Stimulated activated CD8-positive, alpha-beta memory T cell treated with anti-CD3 and anti-CD28 coated beads, Interleukin-4, amount 100 ng/mL, for 4 hours (primary cell): ENCODE results near the gene HOXD12.

ENCODE experiments used
- DNase-seq, 2 donors: peaks; one replicate each; pipeline ENCODE4 v3.0.0-alpha.2; 2020; ENCODE audit warnings: low read depth in 2 of 2, low spot score in 1 of 2

Gene HOXD12

DNA sequence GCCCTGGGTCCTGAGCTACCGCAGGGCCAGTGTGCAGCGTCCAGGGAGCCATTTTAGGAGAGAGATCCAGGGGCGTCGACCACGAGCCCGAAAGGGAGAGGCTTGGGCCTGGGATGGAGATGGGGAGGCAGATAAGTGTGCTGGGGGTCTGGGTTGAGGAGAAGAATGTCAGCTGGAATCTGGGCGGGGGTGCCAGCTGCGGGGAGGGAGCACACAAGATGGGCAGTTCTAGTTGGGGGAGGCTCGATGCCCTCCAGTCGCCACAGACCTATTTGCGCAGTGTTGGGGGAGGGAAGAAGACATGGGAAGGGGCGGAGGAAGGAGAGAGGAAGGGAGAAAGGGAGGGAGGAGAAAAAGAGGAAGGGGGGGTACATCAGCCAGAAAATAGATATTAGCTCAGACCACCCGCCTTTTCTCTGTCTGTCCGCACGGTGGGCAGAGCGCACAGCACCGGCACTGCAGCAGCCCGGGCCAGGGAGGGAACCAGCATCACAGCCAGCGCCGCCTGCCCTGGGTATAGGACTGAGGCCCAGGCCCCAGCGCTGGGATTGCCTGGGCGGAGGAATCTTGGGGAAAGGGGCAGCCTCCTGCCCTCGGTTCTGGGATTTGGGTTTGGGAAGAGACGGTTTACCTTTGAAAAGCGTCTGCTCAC lies 5.6 kb downstream of the HOXD12 start:
- DNase-seq = no peak

DNA sequence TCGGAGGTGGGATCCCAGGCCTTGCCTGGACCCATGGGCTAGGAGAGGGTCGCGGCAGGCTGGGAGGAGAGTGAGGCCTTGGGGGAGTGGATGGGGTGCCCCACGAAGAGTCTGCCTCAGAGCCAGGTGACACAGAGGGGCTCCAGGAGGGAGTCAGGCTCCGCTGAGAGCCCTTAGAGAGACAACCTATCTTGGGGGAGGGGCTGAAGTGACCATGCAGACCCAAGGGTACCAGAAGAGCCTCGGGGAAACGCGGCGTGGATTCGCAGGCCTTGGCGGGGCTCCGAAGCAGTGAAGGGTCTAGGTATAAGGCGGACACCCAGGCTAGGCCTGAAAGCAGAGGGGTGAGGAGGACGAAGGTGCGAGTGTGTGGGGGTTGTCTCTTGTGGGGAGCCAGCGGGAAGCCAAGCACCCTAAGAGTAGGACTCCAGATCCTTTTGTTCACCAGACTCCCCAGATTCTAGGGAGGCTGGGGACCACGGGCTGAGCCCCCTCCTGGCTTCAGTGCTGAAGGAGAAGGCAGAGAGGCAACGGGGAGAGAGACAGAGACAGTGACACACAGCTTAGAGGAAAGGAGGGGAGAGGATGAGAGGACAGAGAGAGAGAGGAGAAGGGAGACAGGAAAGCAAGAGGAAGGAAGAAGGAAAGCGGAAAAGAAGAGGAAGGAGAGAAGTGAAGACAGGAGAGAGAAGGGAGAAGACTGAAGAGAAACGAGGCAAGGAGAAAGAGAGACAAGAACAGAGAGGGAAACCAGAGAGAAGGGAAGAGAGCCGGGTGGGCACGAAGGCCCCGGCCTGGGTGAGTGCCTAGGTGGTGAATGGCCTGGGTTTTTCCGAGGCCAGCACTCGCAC lies 6.4 kb downstream of the HOXD12 start:
- no peak for DNase-seq

DNA sequence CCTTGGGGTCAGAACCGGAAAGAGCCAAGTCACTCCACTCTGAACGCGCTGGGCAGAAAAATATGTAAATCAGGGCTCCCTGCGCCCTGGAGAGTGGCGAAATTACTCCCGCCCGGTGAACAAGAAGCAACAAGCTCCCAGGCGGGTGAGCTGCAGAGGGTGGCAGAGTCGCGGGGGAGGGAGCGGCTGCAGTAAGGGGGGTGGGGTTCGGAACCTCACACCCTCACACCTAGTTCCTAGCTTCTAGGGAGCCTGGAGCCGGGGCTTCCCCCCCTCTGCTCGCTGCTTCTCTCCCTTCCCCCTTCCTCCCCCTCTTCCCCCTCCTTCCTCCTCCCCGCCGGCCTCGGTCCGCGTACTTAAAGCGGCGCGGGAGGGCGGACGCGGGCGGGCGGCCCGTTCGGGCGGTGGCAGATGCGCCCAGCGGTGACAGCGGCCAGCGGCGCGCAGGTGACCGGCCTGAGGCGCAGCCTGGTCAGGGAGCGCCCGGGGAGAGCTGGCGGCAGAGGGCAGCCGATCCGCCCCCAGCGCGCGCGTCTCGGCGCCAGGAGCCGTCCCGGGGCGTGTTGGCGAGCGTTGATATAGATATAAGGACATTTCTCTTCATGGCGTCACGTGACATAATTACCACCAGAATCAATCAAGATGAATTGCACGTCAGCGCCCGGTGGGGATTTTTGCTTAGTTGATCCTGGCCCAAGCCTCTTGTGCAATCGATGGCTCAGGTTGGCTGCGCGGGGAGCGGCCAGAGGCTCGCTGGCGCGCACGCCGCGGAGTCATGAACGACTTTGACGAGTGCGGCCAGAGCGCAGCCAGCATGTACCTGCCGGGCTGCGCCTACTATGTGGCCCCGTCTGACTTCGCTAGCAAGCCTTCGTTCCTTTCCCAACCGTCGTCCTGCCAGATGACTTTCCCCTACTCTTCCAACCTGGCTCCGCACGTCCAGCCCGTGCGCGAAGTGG lies 7.3 kb downstream of the HOXD12 start, which contains the start of gene HOXD11:
Gene HOXD11, plus strand, starts transcription at position 700 of the 959 bp plus-strand sequence. Its CDS starts 76 bp downstream, at position 776.
- DNase-seq = no peak

DNA sequence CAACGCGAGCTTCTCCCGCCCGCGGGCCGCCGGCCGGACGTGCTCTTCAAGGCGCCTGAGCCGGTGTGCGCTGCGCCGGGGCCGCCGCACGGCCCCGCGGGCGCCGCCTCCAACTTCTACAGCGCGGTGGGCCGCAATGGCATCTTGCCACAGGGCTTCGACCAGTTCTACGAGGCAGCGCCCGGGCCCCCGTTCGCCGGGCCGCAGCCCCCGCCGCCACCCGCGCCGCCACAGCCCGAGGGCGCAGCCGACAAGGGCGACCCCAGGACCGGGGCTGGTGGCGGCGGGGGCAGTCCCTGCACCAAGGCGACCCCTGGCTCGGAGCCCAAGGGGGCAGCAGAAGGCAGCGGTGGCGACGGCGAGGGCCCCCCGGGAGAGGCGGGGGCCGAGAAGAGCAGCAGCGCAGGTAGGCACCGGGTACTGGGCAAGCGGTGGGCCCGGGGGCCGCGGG lies 8.2 kb downstream of the HOXD12 start:
- no peak for DNase-seq

DNA sequence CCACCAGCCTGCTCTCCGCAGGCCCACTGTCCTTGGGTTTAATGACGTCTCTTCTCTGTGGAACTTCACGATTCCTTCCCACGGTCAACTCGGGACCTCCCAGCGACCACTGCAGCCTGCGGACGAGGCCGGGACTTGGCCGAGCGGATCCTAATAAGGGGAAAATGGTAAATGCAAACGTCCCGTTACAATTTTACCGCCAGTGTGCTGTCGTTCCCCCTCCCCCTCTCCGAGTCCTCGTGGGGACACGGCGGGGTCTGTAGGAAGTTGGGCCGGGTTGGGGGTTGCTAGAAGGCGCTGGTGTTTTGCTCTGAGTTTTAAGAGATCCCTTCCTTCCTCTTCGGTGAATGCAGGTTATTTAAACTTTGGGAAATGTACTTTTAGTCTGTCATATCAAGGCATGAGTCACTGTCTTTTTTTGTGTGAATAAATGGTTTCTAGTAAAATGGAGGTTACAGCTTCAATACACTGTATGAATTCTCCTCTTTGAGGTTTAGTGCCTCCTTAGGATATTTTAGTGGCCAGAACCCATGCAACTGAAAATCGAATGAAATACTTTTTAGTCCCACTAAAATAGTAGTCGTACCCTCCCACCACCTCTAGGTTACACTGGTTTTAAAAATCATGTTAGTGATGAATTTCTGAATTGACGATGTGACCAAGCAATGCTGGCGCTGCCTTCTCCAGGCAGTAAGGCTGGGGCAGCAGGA lies 9.8 kb downstream of the HOXD12 start:
- DNase-seq = no peak

DNA sequence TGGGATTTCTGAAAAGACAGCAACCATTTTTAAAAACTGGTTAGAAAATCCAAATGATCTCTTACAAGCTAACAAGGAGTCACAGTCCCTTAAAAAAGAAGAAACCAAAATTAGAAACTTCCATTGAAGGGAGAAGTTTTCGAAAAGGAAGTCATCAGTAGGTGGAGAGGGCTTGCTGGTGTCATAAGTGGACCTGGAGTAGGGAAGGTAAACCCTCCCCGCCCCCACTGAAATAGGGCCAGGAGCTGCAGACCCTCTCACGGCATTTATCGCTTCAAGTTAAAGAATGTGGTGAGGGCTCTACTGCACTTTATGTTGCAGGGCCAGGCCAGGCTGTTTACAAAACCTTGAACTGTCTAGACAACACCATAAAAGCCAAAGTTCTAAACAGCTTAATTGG lies 10.4 kb downstream of the HOXD12 start:
- no peak for DNase-seq

DNA sequence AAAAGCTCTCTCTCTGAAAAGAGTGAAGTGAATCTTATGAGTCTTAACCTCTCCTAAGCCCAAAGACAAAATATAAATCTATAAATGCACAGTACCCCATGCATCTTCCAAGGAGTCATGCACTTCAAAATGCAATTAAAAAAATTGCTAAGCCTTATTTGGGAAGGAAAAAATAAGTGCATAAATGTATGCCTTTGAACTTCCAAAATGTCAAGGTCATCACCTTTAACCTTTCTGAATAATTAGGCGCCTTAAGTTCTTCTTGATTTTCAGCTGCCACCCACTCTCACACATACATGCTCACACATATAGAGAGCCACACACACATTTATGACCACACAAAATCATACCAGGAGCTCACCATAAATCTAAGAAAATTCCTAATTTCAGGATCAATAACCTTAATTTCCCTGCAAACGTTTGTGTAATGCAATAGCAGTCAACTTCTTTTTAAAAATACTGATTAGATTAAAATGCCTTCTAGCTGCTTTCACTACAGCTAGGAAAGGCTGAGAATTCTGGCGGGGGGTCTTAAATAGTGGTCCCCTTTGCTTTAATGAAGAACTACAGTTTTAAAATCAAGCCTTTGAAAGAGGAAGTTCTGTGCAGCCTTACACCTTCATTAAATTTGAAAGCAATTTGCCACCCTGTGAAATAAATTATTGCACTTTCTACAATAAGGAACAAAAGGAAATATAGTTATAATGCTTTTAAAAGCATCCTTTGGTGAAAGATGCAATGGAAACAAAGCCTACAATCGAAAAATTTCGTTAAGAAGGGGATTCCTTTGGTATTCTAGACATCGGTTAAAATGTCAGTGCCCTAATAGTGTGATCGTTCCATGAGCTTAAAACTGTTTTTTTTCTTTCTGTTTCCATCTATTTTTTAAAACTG lies 11.1 kb downstream of the HOXD12 start:
- DNase-seq = no peak

DNA sequence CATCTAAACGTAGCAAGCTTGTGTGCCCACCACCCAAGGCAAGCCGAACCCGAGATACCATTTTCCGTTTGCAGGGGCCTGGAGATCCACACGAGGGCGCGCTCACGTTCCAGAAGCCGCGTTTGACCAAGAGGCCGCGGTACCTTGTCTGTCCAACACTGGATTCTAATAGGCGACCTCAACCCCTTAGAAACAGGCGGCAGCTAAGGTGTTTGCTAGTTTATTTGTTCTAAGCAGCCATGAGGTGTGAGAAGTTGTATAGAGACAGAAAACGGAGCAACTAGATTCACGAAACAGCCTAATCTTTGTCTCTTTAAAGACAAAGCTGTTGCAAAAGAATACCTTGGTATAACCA lies 11.7 kb downstream of the HOXD12 start:
- no peak for DNase-seq

DNA sequence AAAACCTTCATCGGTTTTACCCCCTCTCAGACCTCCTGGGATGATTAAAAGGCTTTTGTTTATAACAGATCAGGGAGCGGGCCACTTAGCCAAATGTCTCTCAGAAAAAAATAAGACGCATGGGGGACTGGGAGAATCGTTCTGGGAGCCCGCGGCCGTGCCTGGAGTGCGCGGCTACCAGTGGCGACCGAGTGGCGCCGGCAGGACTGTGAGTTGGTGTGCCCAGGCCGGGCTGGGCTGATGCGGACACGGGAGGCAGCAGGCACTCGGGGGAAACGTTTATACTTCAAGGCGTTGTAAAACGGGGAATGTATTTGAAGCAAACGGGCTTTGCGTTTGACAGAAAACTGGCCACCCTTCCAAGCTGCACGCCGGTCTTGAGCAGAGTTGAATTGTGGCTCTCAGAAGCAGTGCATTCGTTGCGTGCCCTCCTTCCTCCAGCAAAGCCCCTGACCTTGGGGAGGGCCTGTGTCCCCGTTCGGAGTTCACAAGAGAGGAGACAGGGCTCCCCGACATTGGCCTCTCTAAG lies 12.3 kb downstream of the HOXD12 start:
- no peak for DNase-seq

DNA sequence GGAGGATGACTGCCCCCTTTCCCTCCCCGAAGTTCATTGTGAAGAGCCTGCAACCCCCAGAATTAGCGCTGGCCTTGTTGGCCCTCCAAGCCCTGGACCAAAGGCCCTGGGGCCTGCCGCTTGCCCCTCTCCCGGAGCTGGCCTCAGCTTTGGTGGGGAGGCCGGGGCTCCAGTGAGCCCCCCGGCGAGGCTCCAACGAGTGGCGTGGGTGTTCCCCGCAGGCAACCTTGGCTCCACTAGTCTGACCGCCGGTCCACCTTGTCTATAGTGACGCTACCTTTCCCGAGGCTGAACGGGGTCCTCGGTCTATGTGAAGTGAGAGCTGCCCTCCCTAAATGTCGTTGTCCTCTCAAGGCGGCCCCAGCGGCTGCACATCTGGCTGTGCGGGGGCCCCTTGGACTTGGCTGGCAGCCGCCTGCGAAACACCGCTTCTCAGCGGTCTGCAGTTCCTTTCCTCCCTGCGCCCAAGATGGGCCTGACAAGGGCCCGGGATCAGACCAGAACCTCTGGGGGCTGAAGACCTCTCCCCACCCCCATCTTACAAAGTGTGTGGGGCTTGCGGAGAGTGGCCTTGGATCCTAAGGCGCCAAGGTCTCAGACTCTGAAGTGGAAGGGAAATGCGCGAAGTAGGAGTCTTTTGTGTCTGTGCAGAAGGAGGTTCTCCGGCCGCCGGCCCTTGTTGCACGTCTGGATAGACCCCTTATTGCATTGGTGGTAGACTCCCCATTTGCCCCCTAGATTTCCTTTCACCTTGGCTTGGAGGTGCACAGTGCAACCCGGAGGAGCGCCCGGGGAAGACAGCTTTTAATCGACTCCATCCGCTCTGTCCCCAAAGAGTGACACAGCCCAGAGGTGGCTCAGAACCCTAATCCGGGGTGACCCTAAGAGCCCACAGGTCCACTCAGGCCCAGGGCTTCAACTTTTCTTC lies 13.0 kb downstream of the HOXD12 start:
- no peak for DNase-seq

DNA sequence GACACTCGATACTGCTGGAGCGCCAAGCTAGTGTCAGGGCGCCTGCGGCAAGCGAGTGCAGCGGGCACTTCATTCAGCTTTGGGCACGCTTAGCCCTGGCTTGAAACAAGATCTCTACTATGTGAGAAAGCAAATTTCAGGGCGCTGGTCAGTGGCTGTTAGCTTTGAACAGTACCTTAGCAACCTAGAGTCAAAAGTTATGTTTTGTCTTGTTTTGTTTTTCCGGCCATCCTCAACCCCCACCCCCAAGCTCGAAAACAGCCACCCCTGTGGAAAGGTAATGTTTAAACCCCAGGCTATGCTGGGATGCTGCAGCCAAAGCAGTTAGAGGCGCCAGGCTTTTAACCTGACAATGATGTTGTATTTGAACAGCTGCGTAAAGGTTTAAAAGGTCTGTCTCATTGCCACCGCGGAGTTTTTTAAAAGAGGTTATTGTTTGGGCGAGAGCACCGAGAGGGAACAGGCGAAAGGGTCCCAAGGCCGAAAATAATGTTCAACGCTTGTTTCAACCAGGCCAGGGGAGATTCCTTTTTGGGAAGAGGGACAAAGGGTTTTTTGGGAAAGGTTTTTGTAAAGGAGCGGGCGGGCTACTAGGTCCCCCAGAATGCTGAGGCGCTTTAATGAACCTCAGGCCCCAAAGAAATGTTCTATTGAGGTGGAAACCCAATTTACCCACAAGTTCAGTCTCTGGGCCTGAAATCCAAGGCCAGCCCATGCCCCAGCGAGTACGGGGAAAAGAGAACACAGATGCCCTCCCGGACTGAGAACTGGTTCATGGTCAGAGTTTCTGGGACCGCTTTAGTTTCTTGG lies 14.7 kb downstream of the HOXD12 start:
- no peak for DNase-seq

DNA sequence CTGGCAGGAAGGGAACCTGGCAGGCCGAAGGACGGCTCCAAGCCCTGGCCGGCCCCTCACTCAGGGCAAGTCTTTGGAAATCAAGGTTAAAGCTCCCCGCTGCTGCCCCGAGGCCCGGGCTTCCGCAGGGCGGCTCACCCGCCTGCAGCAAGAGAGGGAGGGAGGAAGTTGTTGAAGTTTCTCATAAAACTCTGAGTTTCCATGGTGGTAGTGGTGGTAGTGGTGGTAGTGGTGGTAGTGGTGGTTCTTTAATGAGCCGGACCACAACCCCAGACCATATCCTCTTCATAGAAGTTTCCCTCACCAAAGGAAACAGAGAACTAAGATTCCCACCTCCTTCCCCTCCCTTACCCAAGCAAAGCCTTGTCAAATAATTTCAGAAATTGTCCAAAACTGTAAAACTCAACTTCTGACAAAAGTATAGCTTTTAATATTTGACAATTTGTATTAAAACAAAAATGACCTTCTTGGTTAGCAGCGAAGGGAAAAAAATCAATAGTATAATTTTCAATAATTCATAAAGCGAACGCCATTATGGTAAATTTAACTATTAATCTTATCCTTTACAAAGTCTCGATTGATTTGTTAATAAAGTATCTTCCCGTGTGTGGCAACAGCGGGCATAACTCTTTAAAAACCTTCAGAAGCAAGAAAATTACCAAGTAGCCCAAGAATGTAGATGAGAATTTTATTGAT lies 15.5 kb downstream of the HOXD12 start:
- no peak for DNase-seq

DNA sequence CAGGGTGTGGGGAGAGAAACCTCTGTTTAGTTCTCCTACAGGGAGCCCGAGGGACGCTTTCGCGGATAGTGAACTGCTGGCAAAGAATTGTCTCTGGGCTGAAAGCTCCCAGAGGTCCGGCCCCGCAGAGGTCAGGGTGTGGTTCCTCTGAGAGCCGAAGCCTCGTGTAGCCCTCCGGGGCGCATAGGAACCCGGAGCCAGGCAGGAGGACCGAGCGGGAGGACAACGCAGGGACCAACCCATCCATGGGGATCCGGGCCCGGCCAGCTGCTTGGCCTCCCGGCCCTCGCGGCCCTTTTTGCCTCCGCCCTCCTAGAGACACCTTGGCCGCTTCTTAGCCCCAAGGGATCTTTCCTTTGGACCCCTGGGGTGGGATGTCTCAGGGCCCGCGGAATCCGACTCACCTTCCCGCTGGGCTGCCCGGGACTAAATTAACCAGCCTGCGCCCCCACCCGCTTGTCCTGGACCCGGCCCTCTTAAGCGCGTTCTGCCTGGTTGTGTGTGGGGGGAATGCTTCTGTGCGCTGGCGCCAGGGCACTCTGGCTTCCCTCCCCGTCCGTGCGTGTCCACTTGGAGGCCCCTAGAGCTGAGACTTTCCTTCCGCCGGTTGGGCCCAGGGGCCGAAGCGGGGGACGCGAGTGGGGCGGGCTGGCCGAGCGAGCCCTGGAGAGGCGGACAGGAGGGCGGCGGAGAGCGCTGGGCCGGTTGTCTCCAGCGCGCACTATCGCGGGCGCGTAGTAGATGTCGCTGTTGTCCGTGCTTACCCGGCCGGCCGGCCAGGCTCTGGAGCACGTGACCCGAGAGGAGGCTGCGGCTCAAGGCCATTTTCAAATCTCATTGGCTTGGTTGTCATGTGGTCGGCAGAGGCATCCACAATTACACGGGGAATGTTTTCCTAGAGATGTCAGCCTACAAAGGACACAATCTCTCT lies 16.6 kb downstream of the HOXD12 start, which contains the start of gene HOXD10:
Gene HOXD10, plus strand, starts transcription at position 896 of the 931 bp plus-strand sequence. CDS start 56 bp downstream, outside the sequence.
- DNase-seq = no peak

DNA sequence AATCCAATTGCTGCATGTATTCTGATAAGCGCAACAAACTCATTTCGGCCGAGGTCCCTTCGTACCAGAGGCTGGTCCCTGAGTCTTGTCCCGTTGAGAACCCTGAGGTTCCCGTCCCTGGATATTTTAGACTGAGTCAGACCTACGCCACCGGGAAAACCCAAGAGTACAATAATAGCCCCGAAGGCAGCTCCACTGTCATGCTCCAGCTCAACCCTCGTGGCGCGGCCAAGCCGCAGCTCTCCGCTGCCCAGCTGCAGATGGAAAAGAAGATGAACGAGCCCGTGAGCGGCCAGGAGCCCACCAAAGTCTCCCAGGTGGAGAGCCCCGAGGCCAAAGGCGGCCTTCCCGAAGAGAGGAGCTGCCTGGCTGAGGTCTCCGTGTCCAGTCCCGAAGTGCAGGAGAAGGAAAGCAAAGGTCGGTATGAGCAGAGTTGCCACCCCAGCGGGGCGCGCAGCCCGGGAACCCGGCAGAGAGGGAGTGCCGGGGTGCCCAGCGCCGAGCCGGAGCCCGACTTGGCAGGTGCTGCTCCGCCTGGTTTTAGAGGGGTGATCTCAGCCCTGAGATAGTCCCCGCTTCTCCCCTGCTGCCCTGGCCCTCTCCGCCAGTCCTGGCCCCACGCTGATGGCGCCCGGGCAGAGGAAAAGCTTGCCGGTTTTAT lies 17.7 kb downstream of the HOXD12 start:
- DNase-seq = no peak

DNA sequence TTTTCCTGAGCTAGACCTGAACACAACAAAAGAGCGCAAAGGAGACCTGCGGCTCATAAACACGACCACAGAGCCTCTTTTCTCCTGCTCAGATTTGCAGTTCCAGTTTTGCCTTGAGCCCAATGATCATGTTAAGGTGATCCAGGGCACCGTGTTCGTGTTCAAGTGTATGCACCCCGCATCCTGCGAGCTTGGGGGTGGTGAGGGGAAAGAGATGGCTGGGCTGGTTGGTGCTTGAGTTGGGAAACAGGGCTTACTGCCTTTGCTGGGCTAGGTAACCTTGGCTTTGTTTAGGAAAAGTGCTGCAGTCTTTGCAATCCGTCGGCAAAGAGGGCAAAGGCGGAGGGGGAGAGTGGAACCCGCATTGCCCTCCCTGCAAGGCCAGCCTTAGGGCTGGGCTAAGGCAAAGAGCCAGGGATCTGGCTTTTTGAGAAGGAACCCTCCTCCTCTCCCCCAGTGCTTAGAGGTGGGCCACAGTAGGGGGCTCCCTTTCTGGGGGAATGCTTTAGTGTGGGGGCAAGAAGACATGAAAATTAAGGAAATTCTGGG lies 18.3 kb downstream of the HOXD12 start:
- DNase-seq = no peak
